Tibial nerve (tissue), 4 donors: ENCODE results near the gene KCNH5. TPM values are rescaled to one million over a fixed set of nuclear protein-coding genes. Genes with fewer than 3 reads are reported as not detected.

Experiments
- DNase-seq, 2 donors: peaks; one replicate each; pipeline ENCODE4 v3.0.0-alpha.2; 2019; ENCODE audit warnings: low spot score in 2 of 2
- H3K27ac ChIP-seq, 4 donors: fragments of 200-600 bp; sonication (generic) in 3 of 4; one replicate each; pipeline ENCODE4 v1.5.1; 2017 to 2019; ENCODE audit warnings: mild to moderate bottlenecking in 1 of 4
- H3K27me3 ChIP-seq, 2 donors: fragments of 200-600 bp; sonication (generic) in 1 of 2; one replicate each; pipeline versions ENCODE4 v1.5.1 to v1.6.0; 2017 to 2019
- H3K36me3 ChIP-seq, 3 donors: fragments of 200-600 bp; sonication (generic); one replicate each; pipeline ENCODE4 v1.5.1; 2018 to 2019
- H3K4me1 ChIP-seq, 4 donors: fragments of 200-600 bp; sonication (generic) in 3 of 4; one replicate each; pipeline ENCODE4 v1.5.1; 2017 to 2019
- H3K4me3 ChIP-seq, 4 donors: fragments of 200-600 bp; sonication (generic) in 3 of 4; one replicate each; pipeline ENCODE4 v1.5.1; 2017 to 2019; ENCODE audit warnings: mild to moderate bottlenecking in 1 of 4, moderate library complexity in 1 of 4
- H3K9me3 ChIP-seq, 4 donors: fragments of 200-600 bp; sonication (generic) in 3 of 4; one replicate each; pipeline ENCODE4 v1.5.1; 2017 to 2019
- EP300 ChIP-seq, 2 donors: sonication (generic); formaldehyde crosslinking; IDR thresholded peaks; one replicate each; pipeline ENCODE4 v1.6.1; 2017; ENCODE audit warnings: antibody characterized with exemption in 2 of 2, mild to moderate bottlenecking in 1 of 2
- POLR2A ChIP-seq, 2 donors: fragments of 450-650 bp; IDR thresholded peaks; one replicate each; pipeline ENCODE4 v1.6.1; 2017; ENCODE audit warnings: antibody characterized with exemption in 2 of 2, mild to moderate bottlenecking in 2 of 2, moderate library complexity in 2 of 2
- WGBS, 2 donors: methylation state at CpG; one replicate each; pipeline ENCODE4 v1.1.5; 2018; 5-methylcytosine and 5-hydroxymethylcytosine counted together
- total RNA-seq, 4 donors: library from RNA; depleted of rRNA; stranded (reverse); fragments of >200 nt; gene quantifications; one replicate each; pipeline ENCODE4 v1.1.0, GENCODE V29; 2016
- TF ChIP-seq, protein P1 (sequence below), 5 experiments: fragments of 200-600 bp in 3 of 5; fragments of 450-650 bp in 2 of 5; sonication (generic) in 3 of 5; IDR thresholded peaks; one replicate each; pipeline ENCODE4 v1.5.1; 2016 to 2019; ENCODE audit warnings: antibody characterized with exemption in 5 of 5, mild to moderate bottlenecking in 3 of 5, moderate library complexity in 2 of 5

KCNH5 gene
- total RNA-seq, 4 donors from 2014 or later: not detected

DNA sequence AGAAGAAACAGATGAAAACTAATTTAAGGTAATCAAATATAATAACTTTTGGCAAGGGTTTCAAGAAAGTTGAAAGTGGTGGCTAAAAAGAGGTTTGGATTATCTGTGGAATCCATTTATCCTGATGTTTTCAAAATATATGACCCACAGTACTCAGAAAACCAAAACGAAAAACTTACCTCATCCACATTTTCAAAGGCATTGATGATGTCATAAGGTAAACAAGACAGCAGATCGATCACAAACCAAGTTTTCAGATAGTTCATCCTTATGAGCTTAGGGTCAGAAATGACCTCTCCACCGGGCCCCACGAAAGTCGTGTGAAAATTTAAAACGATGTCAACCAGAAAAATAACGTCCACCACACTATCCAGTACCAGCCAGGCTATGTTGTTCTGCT, 64.6 kb downstream of the KCNH5 start:
- H3K36me3 ChIP-seq: no peaks in the 10 kb centered on the region
- no peaks in the 10 kb centered on the region for H3K9me3 ChIP-seq
- no peak overlapping the region for H3K4me3 ChIP-seq
- DNase-seq: no peak
- WGBS, 2 donors: 88 to 90% methylated on average over 7 of the region's 7 CpGs
- H3K27ac ChIP-seq: no peak overlapping the region
- TF ChIP-seq, protein P1, sequence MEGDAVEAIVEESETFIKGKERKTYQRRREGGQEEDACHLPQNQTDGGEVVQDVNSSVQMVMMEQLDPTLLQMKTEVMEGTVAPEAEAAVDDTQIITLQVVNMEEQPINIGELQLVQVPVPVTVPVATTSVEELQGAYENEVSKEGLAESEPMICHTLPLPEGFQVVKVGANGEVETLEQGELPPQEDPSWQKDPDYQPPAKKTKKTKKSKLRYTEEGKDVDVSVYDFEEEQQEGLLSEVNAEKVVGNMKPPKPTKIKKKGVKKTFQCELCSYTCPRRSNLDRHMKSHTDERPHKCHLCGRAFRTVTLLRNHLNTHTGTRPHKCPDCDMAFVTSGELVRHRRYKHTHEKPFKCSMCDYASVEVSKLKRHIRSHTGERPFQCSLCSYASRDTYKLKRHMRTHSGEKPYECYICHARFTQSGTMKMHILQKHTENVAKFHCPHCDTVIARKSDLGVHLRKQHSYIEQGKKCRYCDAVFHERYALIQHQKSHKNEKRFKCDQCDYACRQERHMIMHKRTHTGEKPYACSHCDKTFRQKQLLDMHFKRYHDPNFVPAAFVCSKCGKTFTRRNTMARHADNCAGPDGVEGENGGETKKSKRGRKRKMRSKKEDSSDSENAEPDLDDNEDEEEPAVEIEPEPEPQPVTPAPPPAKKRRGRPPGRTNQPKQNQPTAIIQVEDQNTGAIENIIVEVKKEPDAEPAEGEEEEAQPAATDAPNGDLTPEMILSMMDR (IDR thresholded peaks at IDR 0.05): no peak
- TF ChIP-seq POLR2A (IDR thresholded peaks at IDR 0.05): no peak
- no peak for TF ChIP-seq EP300 (IDR thresholded peaks at IDR 0.05)
- H3K4me1 ChIP-seq: no peaks in the 10 kb centered on the region
- no peaks in the 10 kb centered on the region for H3K27me3 ChIP-seq

DNA sequence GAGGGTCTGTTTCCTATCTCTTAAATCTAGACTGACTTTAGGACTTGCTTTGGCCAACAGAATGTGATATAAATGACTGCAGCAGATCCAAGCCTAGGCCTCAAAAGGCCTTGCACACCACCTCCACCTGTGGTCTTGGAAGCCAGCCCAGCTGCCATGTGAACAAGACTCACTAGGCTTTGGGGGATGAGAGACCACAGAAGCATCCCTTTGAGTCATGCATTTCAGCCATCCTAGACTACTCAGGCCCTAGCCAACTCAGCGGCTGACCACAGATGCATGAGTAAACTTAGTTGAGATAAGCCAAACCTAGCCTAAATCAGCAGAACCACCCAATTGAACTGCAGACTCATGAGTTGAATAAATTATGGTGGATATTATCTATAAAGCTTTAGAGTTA, 87.7 kb downstream of the KCNH5 start:
- H3K36me3 ChIP-seq: no peaks in the 10 kb centered on the region
- H3K4me1 ChIP-seq: no peaks in the 10 kb centered on the region
- H3K4me3 ChIP-seq: no peak overlapping the region
- no peaks in the 10 kb centered on the region for H3K9me3 ChIP-seq
- WGBS, 2 donors: 93 to 100% methylated on average over 1 of the region's 1 CpG
- H3K27me3 ChIP-seq: no peaks in the 10 kb centered on the region
- H3K27ac ChIP-seq: no peak overlapping the region
- TF ChIP-seq EP300 (IDR thresholded peaks at IDR 0.05): no peak
- no peak for TF ChIP-seq POLR2A (IDR thresholded peaks at IDR 0.05)
- no peak for DNase-seq

DNA sequence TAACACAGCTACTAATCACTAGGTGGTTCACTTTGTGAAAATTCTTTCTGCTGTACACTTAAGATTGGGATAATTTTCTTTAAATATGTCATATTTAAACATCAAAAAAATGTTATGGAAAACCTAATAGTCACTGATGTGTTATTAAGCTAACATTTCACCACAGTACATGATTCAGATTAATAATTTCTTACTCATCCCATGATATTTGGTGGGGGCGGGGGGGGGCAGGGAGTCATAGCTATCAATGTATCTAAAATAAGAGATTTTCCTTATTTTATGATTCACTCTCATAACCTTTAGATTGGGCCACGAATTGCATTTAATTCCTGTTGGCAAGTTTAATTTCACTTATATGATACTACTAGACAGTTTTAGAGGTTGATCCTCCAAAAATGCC, 88.8 kb downstream of the KCNH5 start:
- DNase-seq: no peak

GRCh38 chr14:62954165-62954564, 91.1 kb downstream of the KCNH5 start:
- no peak overlapping the region for H3K4me3 ChIP-seq
- 82 to 85% methylated on average over 2 of the region's 2 CpGs for WGBS, 2 donors
- no peak for DNase-seq
- no peaks in the 10 kb centered on the region for H3K9me3 ChIP-seq
- H3K36me3 ChIP-seq: no peaks in the 10 kb centered on the region
- H3K27ac ChIP-seq: no peak overlapping the region
- TF ChIP-seq EP300 (IDR thresholded peaks at IDR 0.05) (no peak), POLR2A (IDR thresholded peaks at IDR 0.05) (no peak)
- TF ChIP-seq, protein P1 (IDR thresholded peaks at IDR 0.05): no peak
- no peaks in the 10 kb centered on the region for H3K4me1 ChIP-seq
- no peaks in the 10 kb centered on the region for H3K27me3 ChIP-seq

More for the DNA sequence above, 88.8 kb downstream of the KCNH5 start:
- no peaks in the 10 kb centered on the region for H3K27me3 ChIP-seq
- TF ChIP-seq POLR2A (IDR thresholded peaks at IDR 0.05) (no peak), EP300 (IDR thresholded peaks at IDR 0.05) (no peak)
- TF ChIP-seq, protein P1 (IDR thresholded peaks at IDR 0.05): no peak
- H3K27ac ChIP-seq: no peak overlapping the region
- no peaks in the 10 kb centered on the region for H3K4me1 ChIP-seq
- 77 to 85% methylated on average over 2 of the region's 2 CpGs for WGBS, 2 donors
- no peak overlapping the region for H3K4me3 ChIP-seq
- no peaks in the 10 kb centered on the region for H3K9me3 ChIP-seq
- no peaks in the 10 kb centered on the region for H3K36me3 ChIP-seq

DNA sequence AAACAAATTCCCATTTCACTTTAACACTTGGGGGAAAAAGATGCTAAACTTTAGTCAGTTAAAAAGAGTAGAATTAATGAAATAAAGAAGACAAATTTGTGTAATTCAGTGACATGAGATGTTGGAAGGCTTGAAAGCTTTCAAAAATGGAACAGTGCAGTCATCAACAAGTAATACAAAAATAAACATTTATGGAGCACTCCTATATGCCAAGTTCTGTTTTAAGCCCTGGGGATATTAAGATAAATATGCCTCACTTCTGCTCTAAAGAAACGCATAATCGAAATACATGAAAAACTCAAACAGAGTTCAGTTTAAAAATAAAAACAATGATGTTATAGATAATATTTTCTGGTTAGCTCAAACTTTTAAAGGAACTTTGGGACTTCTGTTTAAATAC, 93.0 kb downstream of the KCNH5 start:
- Histone ChIP-seq H3K27me3 (no peaks in the 10 kb centered on the region), H3K27ac (no peak overlapping the region), H3K4me3 (no peak overlapping the region), H3K36me3 (no peaks in the 10 kb centered on the region), H3K4me1 (no peaks in the 10 kb centered on the region), H3K9me3 (no peaks in the 10 kb centered on the region)
- TF ChIP-seq EP300 (IDR thresholded peaks at IDR 0.05) (no peak), POLR2A (IDR thresholded peaks at IDR 0.05) (no peak)
- TF ChIP-seq, protein P1 (IDR thresholded peaks at IDR 0.05): no peak
- WGBS, 2 donors: 52 to 58% methylated on average over 2 of the region's 2 CpGs
- DNase-seq: no peak

- H3K27ac ChIP-seq: no peak overlapping the region
- H3K9me3 ChIP-seq: no peaks in the 10 kb centered on the region
- 70 to 84% methylated on average over 2 of the region's 2 CpGs for WGBS, 2 donors
- H3K27me3 ChIP-seq: no peaks in the 10 kb centered on the region
- TF ChIP-seq POLR2A (IDR thresholded peaks at IDR 0.05) (no peak), EP300 (IDR thresholded peaks at IDR 0.05) (no peak)
- TF ChIP-seq, protein P1 (IDR thresholded peaks at IDR 0.05): no peak
- H3K4me1 ChIP-seq: no peaks in the 10 kb centered on the region
- no peak overlapping the region for H3K4me3 ChIP-seq
- no peak for DNase-seq
- no peaks in the 10 kb centered on the region for H3K36me3 ChIP-seq
Measured at GRCh38 chr14:62947301-62947700, 98.0 kb downstream of the KCNH5 start.
